ENCODE results near the gene BSN. TPM values are rescaled to one million over a fixed set of nuclear protein-coding genes. Genes with fewer than 3 reads are reported as not detected.

The BSN gene
- total RNA-seq, 1 experiment from 2014 or later = 0.87 TPM

DNA sequence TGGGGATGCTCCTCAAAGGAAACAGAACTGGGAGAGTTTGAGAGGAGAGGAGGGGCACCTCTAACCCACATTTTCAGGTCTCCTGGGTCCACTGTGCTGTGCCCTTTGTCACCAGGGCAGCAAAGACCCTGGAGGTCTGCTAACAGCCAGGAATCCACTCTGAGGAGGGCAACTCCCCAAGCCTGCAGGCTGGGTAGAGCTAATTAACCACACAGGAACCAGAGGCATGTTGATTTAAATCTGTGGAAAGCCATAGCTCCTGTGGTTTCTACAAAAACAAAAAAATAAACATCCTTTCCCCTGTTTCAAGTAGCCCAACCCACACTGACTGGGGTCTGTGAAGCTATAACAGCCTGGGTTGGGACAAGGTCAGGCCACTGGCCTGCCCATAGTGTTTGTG is 2.2 kb upstream of the BSN start:
- TF ChIP-seq, protein P1, sequence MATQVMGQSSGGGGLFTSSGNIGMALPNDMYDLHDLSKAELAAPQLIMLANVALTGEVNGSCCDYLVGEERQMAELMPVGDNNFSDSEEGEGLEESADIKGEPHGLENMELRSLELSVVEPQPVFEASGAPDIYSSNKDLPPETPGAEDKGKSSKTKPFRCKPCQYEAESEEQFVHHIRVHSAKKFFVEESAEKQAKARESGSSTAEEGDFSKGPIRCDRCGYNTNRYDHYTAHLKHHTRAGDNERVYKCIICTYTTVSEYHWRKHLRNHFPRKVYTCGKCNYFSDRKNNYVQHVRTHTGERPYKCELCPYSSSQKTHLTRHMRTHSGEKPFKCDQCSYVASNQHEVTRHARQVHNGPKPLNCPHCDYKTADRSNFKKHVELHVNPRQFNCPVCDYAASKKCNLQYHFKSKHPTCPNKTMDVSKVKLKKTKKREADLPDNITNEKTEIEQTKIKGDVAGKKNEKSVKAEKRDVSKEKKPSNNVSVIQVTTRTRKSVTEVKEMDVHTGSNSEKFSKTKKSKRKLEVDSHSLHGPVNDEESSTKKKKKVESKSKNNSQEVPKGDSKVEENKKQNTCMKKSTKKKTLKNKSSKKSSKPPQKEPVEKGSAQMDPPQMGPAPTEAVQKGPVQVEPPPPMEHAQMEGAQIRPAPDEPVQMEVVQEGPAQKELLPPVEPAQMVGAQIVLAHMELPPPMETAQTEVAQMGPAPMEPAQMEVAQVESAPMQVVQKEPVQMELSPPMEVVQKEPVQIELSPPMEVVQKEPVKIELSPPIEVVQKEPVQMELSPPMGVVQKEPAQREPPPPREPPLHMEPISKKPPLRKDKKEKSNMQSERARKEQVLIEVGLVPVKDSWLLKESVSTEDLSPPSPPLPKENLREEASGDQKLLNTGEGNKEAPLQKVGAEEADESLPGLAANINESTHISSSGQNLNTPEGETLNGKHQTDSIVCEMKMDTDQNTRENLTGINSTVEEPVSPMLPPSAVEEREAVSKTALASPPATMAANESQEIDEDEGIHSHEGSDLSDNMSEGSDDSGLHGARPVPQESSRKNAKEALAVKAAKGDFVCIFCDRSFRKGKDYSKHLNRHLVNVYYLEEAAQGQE (IDR thresholded peaks at IDR 0.05; ENCODE audit: insufficient read depth in 1 of 2, low read depth in 2 of 2, low read length in 1 of 2) = no peak
- no peak for TF ChIP-seq POLR2AphosphoS5 (IDR thresholded peaks at IDR 0.05; ENCODE audit: low read depth, low read length)
- TF ChIP-seq TCF7L2 (IDR thresholded peaks at IDR 0.05; ENCODE audit: low read depth, low read length) = no peak
- TF ChIP-seq SIN3A (IDR thresholded peaks at IDR 0.05; ENCODE audit: borderline replicate concordance, insufficient read depth, low read depth, low read length) = no peak
- TF ChIP-seq, protein P2, sequence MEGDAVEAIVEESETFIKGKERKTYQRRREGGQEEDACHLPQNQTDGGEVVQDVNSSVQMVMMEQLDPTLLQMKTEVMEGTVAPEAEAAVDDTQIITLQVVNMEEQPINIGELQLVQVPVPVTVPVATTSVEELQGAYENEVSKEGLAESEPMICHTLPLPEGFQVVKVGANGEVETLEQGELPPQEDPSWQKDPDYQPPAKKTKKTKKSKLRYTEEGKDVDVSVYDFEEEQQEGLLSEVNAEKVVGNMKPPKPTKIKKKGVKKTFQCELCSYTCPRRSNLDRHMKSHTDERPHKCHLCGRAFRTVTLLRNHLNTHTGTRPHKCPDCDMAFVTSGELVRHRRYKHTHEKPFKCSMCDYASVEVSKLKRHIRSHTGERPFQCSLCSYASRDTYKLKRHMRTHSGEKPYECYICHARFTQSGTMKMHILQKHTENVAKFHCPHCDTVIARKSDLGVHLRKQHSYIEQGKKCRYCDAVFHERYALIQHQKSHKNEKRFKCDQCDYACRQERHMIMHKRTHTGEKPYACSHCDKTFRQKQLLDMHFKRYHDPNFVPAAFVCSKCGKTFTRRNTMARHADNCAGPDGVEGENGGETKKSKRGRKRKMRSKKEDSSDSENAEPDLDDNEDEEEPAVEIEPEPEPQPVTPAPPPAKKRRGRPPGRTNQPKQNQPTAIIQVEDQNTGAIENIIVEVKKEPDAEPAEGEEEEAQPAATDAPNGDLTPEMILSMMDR (IDR thresholded peaks at IDR 0.05) = no peak
- intact Hi-C loops (cut with micrococcal nuclease; ENCODE audit: unreplicated experiment) (no loop called here), in situ Hi-C loops (cut with HindIII; ENCODE audit: low pct_unique_long_range_greater_than_20kb, low sequenced_read_pairs) (no loop called here)
- no peak overlapping the region for H3K4me3 ChIP-seq (ENCODE audit: low read depth in 2 of 2, low read length in 2 of 2)
- ChIA-PET POLR2A (no interaction called here), CTCF (no interaction called here)
- peaks cover 4% of the 10 kb centered on the region; the same call in 1 of the 2 replicates for H3K27me3 ChIP-seq (ENCODE audit: control insufficient read depth, insufficient read depth, low read length)
- DNase-seq (ENCODE audit: low read depth, low spot score) = no peak
- no peak for ATAC-seq
- H3K36me3 ChIP-seq (ENCODE audit: control insufficient read depth, insufficient read depth, low read length) = no peaks in the 10 kb centered on the region
- H3K4me1 ChIP-seq (ENCODE audit: control insufficient read depth, insufficient read depth, low read length) = no peaks in the 10 kb centered on the region
- H3K27ac ChIP-seq (ENCODE audit: low read length) = no peak overlapping the region
- no peaks in the 10 kb centered on the region for H3K9me3 ChIP-seq (ENCODE audit: control insufficient read depth, insufficient read depth, low read depth, low read length)
- BruUV-seq (replicated peaks) = no TSS peak

DNA sequence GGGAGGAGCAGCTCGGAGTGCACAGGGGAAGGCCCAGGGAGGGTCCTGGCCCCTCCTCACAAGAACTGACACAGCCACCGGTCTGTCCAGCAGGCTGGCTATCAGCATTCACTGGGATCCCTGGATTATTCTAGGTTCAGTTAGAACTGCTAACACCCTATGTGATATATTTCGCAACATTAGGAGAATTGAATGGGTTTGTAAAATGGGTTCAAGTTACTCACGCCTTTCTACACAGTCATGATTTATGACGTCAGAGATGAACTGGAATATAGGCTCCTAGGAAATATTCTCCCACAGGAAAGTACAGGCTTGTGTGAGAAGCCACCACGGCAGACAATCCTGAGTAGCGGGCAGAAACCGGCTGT is 969 bp upstream of the BSN start:
- intact Hi-C loops (cut with micrococcal nuclease; ENCODE audit: unreplicated experiment) = no loop called here
- POLR2A ChIA-PET = no interaction called here
- H3K36me3 ChIP-seq (ENCODE audit: control insufficient read depth, insufficient read depth, low read length) = no peaks in the 10 kb centered on the region
- ATAC-seq = no peak
- no peak for DNase-seq (ENCODE audit: low read depth, low spot score)
- in situ Hi-C loops (cut with HindIII; ENCODE audit: low pct_unique_long_range_greater_than_20kb, low sequenced_read_pairs) = no loop called here
- CTCF ChIA-PET = no interaction called here
- H3K27me3 ChIP-seq (ENCODE audit: control insufficient read depth, insufficient read depth, low read length) = peaks cover 4% of the 10 kb centered on the region; the same call in 1 of the 2 replicates
- TF ChIP-seq POLR2AphosphoS5 (IDR thresholded peaks at IDR 0.05; ENCODE audit: low read depth, low read length) (no peak), TCF7L2 (IDR thresholded peaks at IDR 0.05; ENCODE audit: low read depth, low read length) (no peak), SIN3A (IDR thresholded peaks at IDR 0.05; ENCODE audit: borderline replicate concordance, insufficient read depth, low read depth, low read length) (no peak)
- TF ChIP-seq, protein P2 (IDR thresholded peaks at IDR 0.05) = no peak
- TF ChIP-seq, protein P1 (IDR thresholded peaks at IDR 0.05; ENCODE audit: insufficient read depth in 1 of 2, low read depth in 2 of 2, low read length in 1 of 2) = no peak
- TSS peak; percentile 87 for BruUV-seq (replicated peaks)
- no peaks in the 10 kb centered on the region for H3K4me1 ChIP-seq (ENCODE audit: control insufficient read depth, insufficient read depth, low read length)
- peak overlapping the region; percentile 75 to 87 for H3K4me3 ChIP-seq (ENCODE audit: low read depth in 2 of 2, low read length in 2 of 2)
- H3K27ac ChIP-seq (ENCODE audit: low read length) = peak overlapping the region; percentile 89
- H3K9me3 ChIP-seq (ENCODE audit: control insufficient read depth, insufficient read depth, low read depth, low read length) = no peaks in the 10 kb centered on the region
